CMK (cell line): ENCODE data around the gene DYNLT2.

Source experiments
- DNase-seq: peaks from one replicate; pipeline ENCODE4 v3.0.0-alpha.2; 2010; ENCODE audit warnings: low read depth

DYNLT2 gene

DNA sequence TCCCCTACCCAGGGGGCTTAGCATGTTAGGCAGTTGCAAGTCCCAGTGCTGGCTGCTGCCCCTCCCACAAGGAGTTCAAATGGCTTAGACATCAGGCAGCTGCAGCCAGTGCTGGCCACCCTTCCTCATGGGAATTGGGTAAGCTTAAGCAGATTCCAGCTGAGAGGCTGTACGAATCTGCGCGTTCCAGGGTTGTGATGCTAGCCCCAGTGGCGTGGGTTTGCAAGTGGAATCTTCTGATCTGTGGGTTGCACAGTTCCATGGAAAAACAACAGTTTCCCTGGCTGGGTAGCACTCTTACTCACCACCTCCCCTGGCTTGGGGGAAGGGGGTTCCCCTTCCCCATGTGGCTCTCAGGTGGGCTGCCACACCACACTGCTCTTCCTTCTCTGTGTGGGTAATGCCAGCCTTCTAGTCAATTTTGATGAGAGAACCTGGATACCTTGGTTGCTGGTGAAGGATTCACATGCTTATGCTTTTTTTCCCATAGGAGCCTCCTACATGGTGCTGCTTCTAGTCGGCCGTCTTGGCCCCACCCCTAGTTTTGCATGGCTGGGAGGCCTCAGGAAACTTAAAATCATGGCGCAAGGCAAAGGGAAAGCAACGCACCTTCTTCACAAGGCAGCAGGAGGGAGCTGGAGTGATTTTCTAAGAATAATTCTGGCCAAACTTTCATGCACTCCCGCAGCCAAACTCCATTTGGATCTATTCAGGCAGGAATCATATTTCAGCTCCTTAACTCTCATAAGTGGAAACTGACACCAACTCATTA lies 13.0 kb downstream of the DYNLT2 start:
- DNase-seq = no peak

DNA sequence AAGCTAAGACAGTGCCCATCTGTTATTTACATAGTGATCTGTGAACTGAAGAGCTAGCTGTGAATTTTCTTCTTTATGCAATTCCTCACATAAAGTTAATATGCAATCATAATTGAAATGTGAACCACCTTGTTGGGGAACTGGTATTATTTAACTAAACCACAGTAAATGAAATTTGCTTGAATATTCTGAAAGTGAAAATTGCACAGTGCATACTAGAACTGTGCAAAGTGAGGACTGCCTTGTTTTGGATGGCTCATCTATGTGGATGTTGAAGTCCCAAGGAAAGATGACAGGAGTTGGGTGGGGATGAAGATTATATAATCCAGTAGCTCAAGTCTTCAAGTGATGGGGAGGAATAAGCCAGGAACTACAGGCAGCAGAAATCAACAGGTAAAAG lies 21.4 kb downstream of the DYNLT2 start:
- no peak for DNase-seq

DNA sequence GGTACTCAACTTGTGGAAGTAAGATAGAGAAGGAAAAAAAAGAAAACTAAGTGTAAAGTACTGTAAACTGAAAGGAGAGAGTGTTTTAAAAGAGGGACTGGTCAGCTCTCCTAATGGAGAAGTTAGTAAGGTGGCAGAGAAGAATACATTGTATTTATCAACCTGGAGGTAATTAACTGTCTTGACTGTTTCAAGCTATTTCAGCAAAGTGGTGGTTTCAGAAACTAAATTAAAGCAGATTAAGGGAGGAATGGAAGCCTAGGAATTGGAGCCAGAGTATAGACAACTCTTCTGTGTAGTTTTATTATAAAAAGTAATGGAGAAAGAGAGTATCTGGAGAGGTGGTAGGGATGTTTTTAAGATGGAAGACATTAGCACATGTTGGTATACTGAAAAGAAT lies 24.4 kb downstream of the DYNLT2 start:
- DNase-seq = no peak

DNA sequence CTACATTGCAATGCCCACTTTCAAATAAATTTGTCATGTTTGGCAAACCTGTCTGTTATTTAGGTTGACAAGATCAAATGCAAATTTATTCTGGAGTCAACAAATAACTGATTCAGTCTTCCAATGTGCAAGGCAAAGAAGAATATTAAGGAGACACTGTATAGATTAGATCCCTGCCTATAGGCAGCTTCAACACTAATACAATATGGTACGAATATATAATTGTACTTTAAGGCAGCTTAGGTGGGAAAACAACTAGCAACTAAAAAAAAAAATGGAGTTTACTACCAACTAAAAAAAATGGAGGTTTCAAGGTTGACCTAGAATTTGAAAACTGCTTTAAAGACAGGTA lies 25.3 kb downstream of the DYNLT2 start:
- DNase-seq = no peak

DNA sequence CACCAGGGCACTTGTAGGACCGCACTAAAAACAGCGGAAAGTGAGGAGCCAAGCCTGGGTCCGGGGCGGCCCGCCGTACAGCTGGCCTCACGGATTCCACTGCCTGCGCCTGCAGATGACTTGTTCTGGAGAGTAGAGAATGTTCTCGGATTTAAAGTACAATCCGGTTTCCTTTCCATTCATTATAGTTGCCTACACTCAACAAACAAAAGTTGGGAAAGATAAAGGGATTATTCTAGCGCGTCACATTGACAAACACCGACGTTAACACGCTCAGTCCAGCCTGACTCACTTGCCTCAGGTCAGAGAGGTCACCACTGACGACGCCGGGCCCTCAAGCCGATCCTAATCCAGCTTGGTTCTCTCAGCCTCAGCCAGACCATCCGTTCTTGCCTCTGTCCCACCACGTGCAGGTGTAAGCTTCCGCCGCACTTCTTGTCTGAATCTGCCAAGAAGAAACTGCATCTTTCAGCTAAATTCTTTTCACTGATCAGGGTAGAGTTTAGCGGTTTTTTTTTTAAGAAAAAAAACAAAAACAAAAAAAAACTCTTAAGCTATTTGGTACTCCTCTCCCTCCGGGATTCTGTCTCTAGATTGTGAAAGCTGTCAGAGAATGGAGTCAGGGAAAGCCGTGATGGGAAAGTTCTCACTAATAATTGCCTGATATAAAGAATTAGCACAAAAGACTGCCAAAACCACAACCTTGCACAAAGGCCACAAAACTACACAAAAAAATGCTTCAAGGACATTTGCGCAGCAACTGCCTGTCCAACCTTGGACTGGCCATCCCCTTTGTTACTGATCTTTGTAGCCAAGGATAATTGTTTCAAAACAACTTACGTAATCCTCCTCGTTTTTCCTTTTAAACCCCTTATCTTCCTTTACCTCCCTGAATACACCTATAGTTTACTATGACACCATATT lies 26.0 kb downstream of the DYNLT2 start:
- no peak for DNase-seq

DNA sequence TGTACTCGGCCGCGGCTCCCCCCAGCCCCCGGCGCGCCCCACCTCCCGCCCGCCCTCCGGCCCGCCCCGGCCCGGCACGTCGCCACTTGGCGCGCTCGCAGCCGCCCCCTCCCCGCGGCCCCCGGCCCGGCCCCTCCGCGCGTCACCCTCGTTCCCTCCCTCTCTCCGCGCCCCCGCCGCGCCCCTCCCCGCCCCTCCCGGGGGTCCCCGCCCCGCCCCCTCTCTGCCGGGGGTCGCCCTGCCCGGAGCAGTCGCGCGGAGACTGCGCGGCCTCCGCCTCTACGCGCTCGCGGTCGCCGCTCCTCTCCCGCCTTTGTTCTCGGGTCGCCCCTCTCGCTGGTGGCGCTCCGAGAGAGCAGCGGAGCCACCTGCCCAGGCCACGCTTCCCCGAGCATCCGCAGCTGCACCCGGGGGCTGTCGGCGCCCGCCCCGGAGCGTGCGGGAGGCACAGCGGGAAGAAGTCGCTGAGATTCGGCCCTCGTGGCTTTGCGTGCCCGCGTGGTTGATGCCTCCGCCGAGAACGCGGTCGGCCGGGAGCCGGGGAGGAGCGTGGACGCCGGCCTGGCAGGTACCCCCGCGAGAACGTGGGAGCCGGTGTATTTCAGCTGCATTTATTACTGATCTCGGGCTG lies 26.8 kb downstream of the DYNLT2 start, which contains the start of gene PHF10:
TSS of gene PHF10 (minus strand) at position 7 of the 631 bp plus-strand sequence. CDS start 569 bp downstream, outside the sequence.
- no peak for DNase-seq

DNA sequence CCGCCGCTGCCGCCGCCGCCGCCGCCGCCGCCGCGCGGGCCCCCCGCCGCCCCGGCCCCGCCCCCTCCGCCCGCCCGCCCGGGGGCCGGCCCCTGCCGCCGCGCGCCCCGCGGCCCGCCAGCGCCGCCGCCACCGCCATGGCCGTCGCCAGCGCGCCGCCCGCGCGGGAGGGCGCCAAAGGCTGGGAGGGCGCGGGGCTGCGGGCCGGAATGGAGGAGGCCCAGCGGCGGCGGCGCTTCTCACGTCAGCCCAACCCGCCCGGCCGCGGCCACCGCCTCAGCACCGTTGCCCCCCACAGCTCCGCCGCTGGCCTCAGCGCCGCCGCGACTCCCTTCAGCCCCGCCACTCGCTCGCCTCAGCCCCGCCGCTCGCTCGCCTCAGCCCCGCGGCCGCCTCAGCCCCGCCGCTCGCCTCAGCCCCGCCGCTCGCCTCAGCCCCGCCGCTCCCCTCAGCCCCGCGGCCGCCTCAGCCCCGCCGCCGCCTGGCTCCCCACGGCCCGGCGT lies 27.3 kb downstream of the DYNLT2 start:
- DNase-seq = no peak

DNA sequence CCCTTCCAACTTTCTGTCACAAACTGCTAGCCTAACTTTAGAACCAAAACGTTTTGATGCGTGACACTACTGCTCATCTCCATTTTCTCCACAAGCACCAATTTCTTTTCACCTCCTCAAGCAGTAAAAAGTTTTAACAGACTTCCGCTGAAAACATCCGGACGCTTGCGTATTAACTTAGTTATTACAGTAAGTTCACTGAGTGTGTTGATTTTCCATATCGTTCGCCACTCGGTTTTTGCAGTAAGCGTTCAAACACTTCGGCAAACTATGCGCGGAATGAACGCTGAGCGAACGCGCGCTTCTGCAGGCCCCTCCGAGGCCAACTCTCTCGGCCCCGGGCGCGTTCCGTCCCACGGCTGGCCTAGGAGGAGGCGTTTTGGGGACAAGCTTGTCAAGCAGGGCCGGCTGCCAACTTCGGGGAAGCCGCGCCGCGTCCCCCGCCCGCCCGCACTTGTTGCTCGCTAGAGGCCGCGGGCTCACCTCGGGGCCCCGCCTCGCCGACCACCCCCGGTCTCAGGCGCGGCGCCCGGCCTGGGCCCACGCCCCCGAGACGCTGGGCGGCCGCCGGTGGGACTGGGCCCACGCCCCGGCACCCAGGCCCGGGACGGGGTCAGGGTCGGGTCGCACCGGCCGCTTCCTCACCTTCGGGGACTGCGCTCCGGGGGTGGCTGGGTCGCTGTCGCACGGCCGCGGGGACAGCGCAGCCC lies 28.0 kb downstream of the DYNLT2 start:
- no peak for DNase-seq

DNA sequence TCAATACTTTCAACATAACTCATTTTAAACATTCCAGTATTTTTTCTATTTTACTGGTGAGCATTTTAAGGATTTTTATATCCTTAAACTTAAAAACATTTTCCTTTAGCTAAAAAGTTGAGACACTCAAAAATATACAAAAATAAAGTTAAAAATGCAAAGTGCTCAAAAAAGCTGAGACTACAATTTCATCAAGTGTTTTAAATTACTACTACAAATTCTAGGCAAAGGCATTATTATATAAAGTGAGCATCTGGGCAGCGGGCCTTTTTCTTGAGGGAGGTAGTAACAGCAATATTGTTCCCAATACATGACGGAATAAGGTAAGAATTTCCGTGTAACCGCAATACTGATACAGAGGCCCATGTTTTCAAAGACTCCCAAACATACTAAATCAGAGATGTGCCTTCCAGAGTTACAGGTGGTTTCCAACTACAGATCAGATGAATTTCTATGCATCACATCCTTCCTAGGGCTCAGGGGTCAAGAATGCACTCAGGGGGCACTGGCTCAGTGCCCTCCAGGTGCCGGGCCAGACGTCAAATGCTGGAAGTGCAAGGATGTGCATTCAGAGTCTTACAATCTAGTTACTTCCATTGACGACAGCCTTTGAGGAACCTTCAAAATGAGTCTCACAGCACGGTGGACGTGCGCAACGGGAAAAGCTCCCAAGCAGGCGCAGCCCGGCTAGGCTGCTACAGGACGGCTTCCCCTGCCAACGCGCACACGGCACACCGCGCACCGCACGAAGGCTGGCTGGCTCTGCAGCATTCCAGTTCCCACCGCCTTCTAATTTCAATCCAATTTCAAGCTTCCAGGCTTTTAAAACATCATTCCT lies 28.8 kb downstream of the DYNLT2 start:
- no peak for DNase-seq

DNA sequence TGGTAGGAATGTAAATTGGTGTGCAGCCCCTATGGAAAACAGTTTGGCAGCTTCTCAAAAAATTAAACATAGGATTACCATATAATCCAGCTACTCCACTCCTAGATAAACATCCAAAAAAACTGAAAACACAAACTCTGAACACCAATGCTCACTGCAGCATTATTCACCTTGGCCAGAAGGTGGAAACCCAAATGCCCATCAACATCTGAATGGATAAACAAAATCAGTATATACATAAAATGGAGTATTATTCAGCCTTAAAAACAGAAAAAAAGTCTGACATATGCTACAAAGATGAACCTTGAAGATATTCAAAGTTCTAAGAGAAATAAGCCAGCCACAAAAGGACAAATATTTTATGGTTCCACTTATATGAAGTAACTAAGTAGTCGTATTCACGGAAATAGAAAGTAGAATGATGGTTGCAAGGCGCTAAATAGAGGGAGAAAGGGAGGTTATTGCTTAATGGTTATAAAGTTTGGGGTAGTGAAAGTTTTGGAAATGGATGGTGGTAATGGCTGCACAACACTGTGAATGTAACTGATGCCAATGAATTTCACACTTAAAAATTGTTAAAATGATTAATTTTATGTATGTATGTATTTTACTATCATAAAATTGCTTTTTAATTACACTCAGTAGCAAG lies 31.0 kb downstream of the DYNLT2 start:
- no peak for DNase-seq

DNA sequence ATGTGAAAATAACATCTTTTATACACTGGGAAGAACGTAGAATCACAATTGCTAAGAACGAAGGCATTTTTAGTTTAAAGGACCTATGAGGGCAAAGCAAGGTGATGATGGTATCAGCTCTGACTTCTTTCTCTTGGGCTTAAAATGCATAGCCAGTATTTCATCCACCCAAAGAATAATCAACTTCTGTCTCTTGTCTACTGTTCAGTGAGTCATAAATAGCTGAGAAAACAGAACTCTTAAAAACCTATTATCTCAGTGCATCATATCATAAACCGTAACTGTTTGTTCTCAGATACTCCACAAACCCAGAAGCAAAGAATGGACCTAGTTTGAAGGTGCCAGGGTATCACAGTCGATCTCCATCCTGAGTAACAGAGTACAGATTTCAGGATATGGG lies 32.3 kb downstream of the DYNLT2 start:
- no peak for DNase-seq

DNA sequence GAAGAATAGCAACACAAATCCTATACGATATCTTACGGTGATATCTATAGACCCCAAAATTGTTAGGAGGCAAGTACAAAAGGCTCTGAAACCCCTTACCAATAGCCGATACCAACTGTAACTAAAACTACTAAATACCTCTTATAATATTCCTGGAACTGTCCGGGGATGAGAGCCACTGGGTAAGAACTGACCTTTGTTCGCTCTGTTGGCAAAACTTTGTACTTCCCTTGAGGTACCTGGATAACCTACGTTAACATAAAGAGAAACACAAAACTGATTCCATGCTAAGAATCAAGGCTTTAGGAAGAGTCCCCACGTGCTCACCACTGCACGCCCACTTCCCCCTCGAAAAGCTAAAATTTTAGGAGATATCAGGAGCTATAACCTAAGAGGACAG lies 36.8 kb downstream of the DYNLT2 start:
- no peak for DNase-seq

DNA sequence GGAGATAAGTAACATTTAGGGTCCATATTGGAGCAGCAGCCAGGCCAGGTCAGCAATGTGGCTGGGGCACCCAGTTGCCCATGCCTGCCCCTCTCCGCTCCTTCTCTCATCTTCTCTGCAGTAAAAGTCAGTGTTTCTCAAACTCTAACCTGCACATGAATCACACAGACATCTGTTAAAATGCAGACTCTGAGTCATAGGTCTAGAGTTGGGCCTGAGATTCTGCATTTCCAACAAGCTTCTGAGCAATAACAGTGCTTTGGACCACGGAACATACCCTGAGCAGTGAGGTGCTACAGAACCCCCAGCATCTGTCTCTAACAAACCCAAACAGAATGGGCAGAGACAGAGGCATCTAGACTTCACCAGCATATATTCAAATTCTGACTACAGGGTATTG lies 37.2 kb downstream of the DYNLT2 start:
- DNase-seq = no peak

DNA sequence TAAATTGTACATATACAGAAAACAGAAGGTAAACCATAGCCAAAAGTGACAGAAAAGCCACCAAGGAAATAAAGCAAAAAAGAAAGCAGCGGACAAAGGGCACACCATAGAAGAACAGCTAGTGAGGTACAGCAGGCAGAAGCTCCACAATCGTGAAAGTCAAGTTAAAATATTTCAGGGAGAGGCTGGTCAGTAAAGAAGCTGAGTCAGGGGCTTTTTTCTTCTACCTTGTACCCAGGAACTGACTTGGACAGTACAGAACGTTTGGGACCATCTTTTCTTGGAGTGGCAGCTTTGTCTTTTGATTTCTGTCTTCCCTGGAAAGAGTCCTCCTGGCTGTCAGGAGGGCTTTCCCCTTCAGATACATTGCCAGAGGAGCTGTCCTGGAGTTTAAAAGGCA lies 41.4 kb downstream of the DYNLT2 start:
- no peak for DNase-seq

DNA sequence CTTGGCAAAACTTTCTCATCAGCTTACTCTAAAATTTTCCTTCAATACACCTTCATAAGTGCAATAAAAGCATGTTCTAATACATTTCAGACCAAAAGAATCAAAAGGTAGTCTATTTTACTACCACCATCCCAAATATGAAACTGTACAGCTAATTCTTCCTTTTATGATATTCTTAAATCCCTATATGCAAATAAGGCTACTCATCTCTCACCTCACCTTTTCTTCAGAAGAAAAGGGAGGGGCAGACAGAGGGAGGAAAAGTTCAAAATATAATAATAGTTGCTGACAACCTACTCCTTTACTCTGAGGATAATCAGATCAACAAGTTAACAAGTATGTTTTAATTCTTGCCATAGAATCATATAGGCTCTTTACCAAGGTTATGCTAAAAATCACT lies 42.1 kb downstream of the DYNLT2 start:
- no peak for DNase-seq

DNA sequence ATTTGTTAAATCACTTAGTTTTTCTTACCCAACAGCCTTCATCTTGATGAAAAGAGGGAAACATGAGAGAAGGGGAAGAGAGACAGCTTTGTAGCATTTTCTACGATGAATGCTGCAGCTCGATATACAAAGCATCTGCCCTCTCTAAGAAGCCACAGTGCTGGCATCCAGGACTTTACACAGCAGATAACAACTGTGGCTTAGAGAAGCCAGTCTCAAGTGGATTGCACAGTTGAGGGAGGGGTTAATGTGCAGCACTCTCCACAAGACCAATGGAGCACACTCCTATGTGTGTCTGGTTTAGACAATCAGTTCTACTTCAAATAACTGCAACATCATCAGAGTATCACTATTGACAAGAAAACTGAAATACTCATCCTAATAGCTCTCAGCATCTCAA lies 43.6 kb downstream of the DYNLT2 start:
- DNase-seq = no peak

DNA sequence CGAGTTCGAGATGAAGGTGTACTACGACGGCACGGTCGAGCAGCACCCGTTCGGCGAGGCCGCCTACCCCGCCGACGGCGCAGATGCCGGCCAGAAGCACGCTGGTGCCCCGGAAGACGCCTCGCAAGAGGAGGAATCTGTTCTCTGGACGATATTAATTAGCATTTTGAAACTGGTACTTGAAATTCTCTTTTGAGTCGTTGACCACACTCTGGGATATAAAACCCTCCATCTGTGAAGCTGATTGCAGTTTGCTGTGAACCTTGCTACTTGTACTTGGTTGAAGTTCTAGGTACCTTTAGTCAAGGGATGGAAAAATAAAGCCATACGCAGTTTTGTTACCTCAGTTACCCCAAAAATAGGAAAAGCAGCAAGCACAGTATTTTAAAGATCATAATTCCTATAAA lies 48.5 kb downstream of the DYNLT2 start:
- DNase-seq = no peak

DNA sequence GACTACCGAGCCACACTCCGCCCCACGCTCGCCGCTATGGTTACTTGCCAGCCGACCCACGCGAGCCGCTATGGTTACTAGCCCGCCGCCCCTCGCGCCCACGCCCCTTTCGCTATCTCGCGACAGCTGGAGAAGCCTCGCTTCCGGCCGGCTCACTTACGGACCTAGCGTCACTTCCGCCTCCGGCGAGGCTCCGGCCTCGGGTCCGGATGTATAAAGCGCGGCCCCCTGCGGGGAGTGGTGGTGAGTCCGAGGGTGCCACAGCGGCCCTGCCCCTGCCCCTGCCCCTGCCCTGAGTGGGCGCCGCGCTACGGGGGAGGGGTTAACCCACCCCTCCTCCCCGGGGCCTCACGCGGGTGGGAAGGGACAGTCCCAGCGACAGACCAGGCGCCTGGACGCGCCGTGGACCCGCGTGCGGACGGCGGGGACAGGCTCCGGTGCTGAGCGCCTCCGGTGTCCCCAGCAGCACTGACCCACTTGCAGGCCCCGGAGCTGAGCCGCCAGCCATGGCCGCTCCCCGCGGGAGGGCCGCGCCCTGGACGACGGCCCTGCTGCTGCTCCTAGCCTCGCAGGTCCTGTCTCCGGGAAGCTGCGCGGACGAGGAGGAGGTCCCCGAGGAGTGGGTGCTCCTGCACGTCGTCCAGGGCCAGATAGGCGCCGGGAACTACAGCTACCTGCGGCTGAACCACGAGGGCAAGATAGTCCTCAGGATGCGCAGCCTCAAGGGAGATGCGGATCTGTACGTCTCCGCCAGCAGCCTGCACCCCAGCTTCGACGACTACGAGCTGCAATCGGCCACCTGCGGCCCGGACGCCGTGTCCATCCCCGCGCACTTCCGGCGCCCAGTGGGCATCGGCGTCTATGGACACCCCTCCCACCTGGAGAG lies 49.2 kb downstream of the DYNLT2 start, which contains the start of the genes C6orf120 and WDR27:
TSS of gene C6orf120 (plus strand) at position 173 of the 886 bp plus-strand sequence. CDS start at position 507, 334 bp downstream.
TSS of gene WDR27 (minus strand) at position 76 of the 886 bp plus-strand sequence. CDS start 13,024 bp downstream, outside the sequence.
- DNase-seq = peak; percentile 93

DNA sequence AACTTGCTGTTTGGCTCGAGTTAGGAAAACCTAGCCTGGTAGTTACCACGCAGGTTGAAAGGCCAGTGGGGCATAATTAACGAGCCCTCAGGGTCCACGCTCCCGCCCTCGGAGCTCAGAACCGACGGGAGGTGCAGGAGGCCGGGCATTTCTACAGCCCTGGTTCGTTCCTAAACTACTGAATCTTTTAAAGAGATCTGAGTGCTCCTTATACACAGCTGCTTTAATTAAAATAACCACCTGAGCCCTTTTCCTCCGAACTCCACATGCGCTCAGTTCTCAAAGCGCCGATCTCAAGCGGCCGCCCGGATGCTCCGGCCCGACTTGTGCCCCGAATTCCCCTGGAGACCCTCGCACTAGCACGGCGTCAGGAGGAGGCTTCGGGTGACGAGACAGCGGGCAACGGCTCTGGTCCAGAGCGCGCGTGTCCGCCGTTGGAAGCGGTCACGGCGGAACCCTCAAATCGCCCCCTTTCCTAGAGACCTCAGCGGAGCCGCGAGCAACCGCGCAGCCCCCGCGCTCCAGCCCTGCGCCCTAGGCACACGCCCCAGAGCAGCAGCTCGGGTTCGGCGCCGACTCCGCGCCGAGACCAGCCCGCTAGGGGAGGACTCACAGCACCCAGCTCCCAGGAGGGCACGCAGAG lies 49.9 kb downstream of the DYNLT2 start:
- no peak for DNase-seq
